B cell (primary cell): Measurements from ENCODE around the gene EHD4. TPM values are rescaled to one million over a fixed set of nuclear protein-coding genes. Genes with fewer than 3 reads are reported as not detected.

ENCODE experiments used
- ATAC-seq: fragments of 200-7000 bp; cut with Tn5 transposase; one replicate; pipeline ENCODE4 v1.10.0; 2021; ENCODE audit warnings: low read depth, mild to moderate bottlenecking, moderate number of reproducible peaks, moderate library complexity
- CTCF ChIA-PET: fragments of 350-600 bp; sonication (Branson Sonifier 250); formaldehyde crosslinking; loops from one replicate; lab custom pipeline; 2021; ENCODE audit warnings: antibody characterized with exemption, inconsistent platforms; lab: Charles Lee
- POLR2A ChIA-PET: fragments of 350-600 bp; sonication (Branson Sonifier 250); formaldehyde crosslinking; loops from one replicate; lab custom pipeline; 2021; ENCODE audit warnings: antibody characterized with exemption; lab: Charles Lee
- DNase-seq: peaks from one replicate; pipeline ENCODE4 v3.0.0; 2013
- H2AFZ ChIP-seq: 2 replicates; pipeline ENCODE4 v1.6.1; 2012; ENCODE audit warnings: mild to moderate bottlenecking, low read depth, low read length; ENCODE audit not compliant: insufficient read depth, poor library complexity, severe bottlenecking
- H3K27ac ChIP-seq, 2 donors: 1 replicate in 1 of 2; 2 replicates in 1 of 2; pipeline ENCODE4 v1.5.1; 2012 to 2013; ENCODE audit warnings: low read length in 2 of 2, mild to moderate bottlenecking in 2 of 2, moderate library complexity in 1 of 2
- H3K27me3 ChIP-seq, 4 experiments: fragments of 200-600 bp in 1 of 4; sonication (generic) in 1 of 4; replicated peaks in 1 of 4; 1 replicate in 2 of 4; 2 replicates in 2 of 4; pipeline versions ENCODE4 v1.6.1 to v1.7.0; 2013 to 2016; ENCODE audit warnings: low read length in 3 of 4, mild to moderate bottlenecking in 2 of 4, mixed read lengths in 1 of 4, moderate library complexity in 1 of 4; ENCODE audit not compliant: insufficient read depth in 4 of 4, control insufficient read depth in 3 of 4; ENCODE audit errors: control extremely low read depth in 1 of 4
- H3K36me3 ChIP-seq, 2 experiments: replicated peaks in 1 of 2; 1 replicate in 1 of 2; 2 replicates in 1 of 2; pipeline versions ENCODE4 v1.6.1 to v1.7.1; 2013; ENCODE audit warnings: low read length in 1 of 2; ENCODE audit not compliant: insufficient read depth in 2 of 2, control insufficient read depth in 1 of 2; ENCODE audit errors: control extremely low read depth in 1 of 2, extremely low read depth in 1 of 2
- H3K4me1 ChIP-seq, 2 donors: fragments of 200-600 bp in 1 of 2; sonication (generic) in 1 of 2; 1 replicate in 1 of 2; 2 replicates in 1 of 2; pipeline versions ENCODE4 v1.5.1 to v1.6.1; 2013 to 2017; ENCODE audit warnings: low read length in 2 of 2; ENCODE audit not compliant: control insufficient read depth in 2 of 2, insufficient read depth in 2 of 2
- H3K4me2 ChIP-seq: replicated peaks from 2 replicates; pipeline ENCODE3; 2012; ENCODE audit warnings: mild to moderate bottlenecking, low read depth, low read length; ENCODE audit not compliant: poor library complexity, severe bottlenecking
- H3K4me3 ChIP-seq, 5 experiments: fragments of 200-600 bp in 1 of 5; sonication (generic) in 1 of 5; 1 replicate in 3 of 5; 2 replicates in 2 of 5; pipeline versions ENCODE4 v1.5.1 to v1.7.0; 2011 to 2016; ENCODE audit warnings: low read length in 4 of 5, mild to moderate bottlenecking in 4 of 5, low read depth in 2 of 5, control low read depth in 1 of 5, moderate library complexity in 1 of 5; ENCODE audit not compliant: insufficient read depth in 1 of 5; ENCODE audit errors: control extremely low read depth in 1 of 5, extremely low read depth in 1 of 5
- H3K79me2 ChIP-seq: fragments of 200-600 bp; sonication (generic); one replicate; pipeline ENCODE4 v1.6.0; 2016; ENCODE audit warnings: low read length; ENCODE audit not compliant: control insufficient read depth, insufficient read depth
- H3K9ac ChIP-seq: fragments of 200-600 bp; sonication (generic); 2 replicates; pipeline ENCODE4 v1.6.1; 2017; ENCODE audit warnings: mild to moderate bottlenecking, low read length, moderate library complexity
- H3K9me3 ChIP-seq, 3 donors: one replicate each; pipeline versions ENCODE4 v1.6.1 to v1.7.1; 2013; ENCODE audit warnings: low read length in 2 of 3; ENCODE audit not compliant: control insufficient read depth in 2 of 3, insufficient read depth in 1 of 3; ENCODE audit errors: control extremely low read depth in 1 of 3
- H4K20me1 ChIP-seq: 2 replicates; pipeline ENCODE4 v1.6.0; 2012; ENCODE audit warnings: mild to moderate bottlenecking, low read length; ENCODE audit not compliant: insufficient read depth, control insufficient read depth, poor library complexity, severe bottlenecking
- H3K27ac Mint-ChIP-seq: one replicate; pipeline ENCODE4 v1.8.0; 2021; ENCODE audit warnings: mixed read lengths
- H3K27me3 Mint-ChIP-seq: one replicate; pipeline ENCODE4 v1.8.0; 2021; ENCODE audit warnings: mixed read lengths
- H3K4me1 Mint-ChIP-seq: one replicate; pipeline ENCODE4 v1.8.0; 2021; ENCODE audit warnings: mixed read lengths
- H3K4me3 Mint-ChIP-seq: one replicate; pipeline ENCODE4 v1.8.0; 2021; ENCODE audit warnings: mixed read lengths
- H3K9me3 Mint-ChIP-seq: one replicate; pipeline ENCODE4 v1.8.0; 2022; ENCODE audit warnings: mixed read lengths; ENCODE audit not compliant: insufficient read depth
- EZH2 ChIP-seq: IDR thresholded peaks from 2 replicates; pipeline ENCODE4 v1.6.1; 2012; ENCODE audit warnings: borderline replicate concordance, low read depth, mild to moderate bottlenecking, moderate library complexity, low read length; ENCODE audit not compliant: insufficient read depth, poor library complexity, severe bottlenecking
- WGBS: methylation state at CpG from one replicate; pipeline ENCODE4 v1.1.5; 2013; ENCODE audit warnings: missing lambda C conversion rate; ENCODE audit not compliant: insufficient coverage; 5-methylcytosine and 5-hydroxymethylcytosine counted together
- intact Hi-C: fragments of 100-400 bp; cut with micrococcal nuclease; formaldehyde crosslinking; loops from one replicate; pipeline ENCODE4 v1.10.0; 2022
- polyA plus RNA-seq: library from polyadenylated mRNA; depleted of rRNA; stranded (reverse); fragments of >200 nt; gene quantifications from 2 replicates; pipeline ENCODE4 v1.2.3, GENCODE V29; 2012
- total RNA-seq, 2 donors: library from RNA; stranded (reverse); fragments of 120-200 nt in 1 of 2; gene quantifications; 1 replicate in 1 of 2; 2 replicates in 1 of 2; pipeline versions ENCODE4 v1.2.3 to v1.2.4, GENCODE V29; 2013 to 2022
- TF ChIP-seq, protein P1 (sequence below): fragments of 200-600 bp; IDR thresholded peaks from one replicate; pipeline ENCODE4 v1.8.0; 2022; ENCODE audit warnings: antibody characterized with exemption, mild to moderate bottlenecking

Gene EHD4
- total and polyA plus RNA-seq, 2 donors (not counting 1 experiment from before 2014, with no cell fraction given), result 3.1 to 12.7 TPM

GRCh38 chr15:41904541-41905005 is 67.8 kb downstream of the EHD4 start:
- CTCF ChIA-PET, result interaction anchor here (0.5 to 11.2 kb wide), 54 partner anchors 9 to 439 kb away, joined by 3 to 257 read pairs (median 4); partner anchors contain the start of genes EHD4, JMJD7, MAPKBP1 and SPTBN5
- Mint-ChIP-seq H3K27ac (peak overlapping the region; percentile 41), H3K9me3 (no peaks in the 10 kb centered on the region), H3K4me3 (no peak overlapping the region), H3K4me1 (peaks cover 6% of the 10 kb centered on the region), H3K27me3 (no peaks in the 10 kb centered on the region)
- Histone ChIP-seq H3K36me3 (peaks cover 15 to 42% of the 10 kb centered on the region in 2 experiments), H3K27ac (no peak overlapping the region), H3K4me1 (peaks cover 0 to 4% of the 10 kb centered on the region in 2 donors), H4K20me1 (no peaks in the 10 kb centered on the region), H3K4me3 (no peak overlapping the region), H2AFZ (no peak overlapping the region), H3K9me3 (peaks cover 0 to 12% (median 10%) of the 10 kb centered on the region in 3 donors), H3K9ac (no peak overlapping the region), H3K27me3 (no peaks in the 10 kb centered on the region), H3K4me2 (no peak overlapping the region), H3K79me2 (peaks cover 4% of the 10 kb centered on the region)
- DNase-seq (peak; percentile 82), ATAC-seq (peak; percentile 92)
- intact Hi-C loops, result loop anchor here (1.0 to 5.0 kb wide), 6 partner anchors 10 to 302 kb away; partner anchors contain the start of genes JMJD7, MAPKBP1 and SPTBN5
- WGBS, result 33% methylated on average over 6 of the region's 6 CpGs
- TF ChIP-seq, protein P1, sequence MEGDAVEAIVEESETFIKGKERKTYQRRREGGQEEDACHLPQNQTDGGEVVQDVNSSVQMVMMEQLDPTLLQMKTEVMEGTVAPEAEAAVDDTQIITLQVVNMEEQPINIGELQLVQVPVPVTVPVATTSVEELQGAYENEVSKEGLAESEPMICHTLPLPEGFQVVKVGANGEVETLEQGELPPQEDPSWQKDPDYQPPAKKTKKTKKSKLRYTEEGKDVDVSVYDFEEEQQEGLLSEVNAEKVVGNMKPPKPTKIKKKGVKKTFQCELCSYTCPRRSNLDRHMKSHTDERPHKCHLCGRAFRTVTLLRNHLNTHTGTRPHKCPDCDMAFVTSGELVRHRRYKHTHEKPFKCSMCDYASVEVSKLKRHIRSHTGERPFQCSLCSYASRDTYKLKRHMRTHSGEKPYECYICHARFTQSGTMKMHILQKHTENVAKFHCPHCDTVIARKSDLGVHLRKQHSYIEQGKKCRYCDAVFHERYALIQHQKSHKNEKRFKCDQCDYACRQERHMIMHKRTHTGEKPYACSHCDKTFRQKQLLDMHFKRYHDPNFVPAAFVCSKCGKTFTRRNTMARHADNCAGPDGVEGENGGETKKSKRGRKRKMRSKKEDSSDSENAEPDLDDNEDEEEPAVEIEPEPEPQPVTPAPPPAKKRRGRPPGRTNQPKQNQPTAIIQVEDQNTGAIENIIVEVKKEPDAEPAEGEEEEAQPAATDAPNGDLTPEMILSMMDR, result peak; percentile 89
- no peak for TF ChIP-seq EZH2
- POLR2A ChIA-PET, result interaction anchor here (0.6 to 1.4 kb wide), 3 partner anchors 10 to 68 kb away, joined by 3 to 7 read pairs (median 3); partner anchors contain the start of gene EHD4

- H3K27ac Mint-ChIP-seq, result no peak overlapping the region
- no peak overlapping the region for H3K4me2 ChIP-seq
- H3K79me2 ChIP-seq, result peaks cover 4% of the 10 kb centered on the region
- H3K9me3 ChIP-seq, result peaks cover 0 to 12% (median 10%) of the 10 kb centered on the region in 3 donors
- H4K20me1 ChIP-seq, result no peaks in the 10 kb centered on the region
- peaks cover 0 to 4% of the 10 kb centered on the region in 2 donors for H3K4me1 ChIP-seq
- no peaks in the 10 kb centered on the region for H3K27me3 Mint-ChIP-seq
- H3K9ac ChIP-seq, result no peak overlapping the region
- H3K27ac ChIP-seq, result no peak overlapping the region
- TF ChIP-seq, protein P1, result no peak
- no peak for TF ChIP-seq EZH2
- peaks cover 16 to 34% of the 10 kb centered on the region in 2 experiments for H3K36me3 ChIP-seq
- ChIA-PET CTCF (interaction anchor here (0.8 to 11.2 kb wide), 18 partner anchors 10 to 300 kb away, joined by 3 to 257 read pairs (median 6); partner anchors contain the start of genes MAPKBP1 and SPTBN5), POLR2A (no interaction called here)
- no peak overlapping the region for H3K4me3 ChIP-seq
- H2AFZ ChIP-seq, result no peak overlapping the region
- no peak overlapping the region for H3K4me3 Mint-ChIP-seq
- DNase-seq, result no peak
- intact Hi-C loops, result loop anchor here (1.0 to 5.0 kb wide), 6 partner anchors 9 to 301 kb away; partner anchors contain the start of genes JMJD7, MAPKBP1 and SPTBN5
- no peaks in the 10 kb centered on the region for H3K9me3 Mint-ChIP-seq
- ATAC-seq, result no peak
- WGBS, result 91% methylated on average over 13 of the region's 13 CpGs
- H3K27me3 ChIP-seq, result no peaks in the 10 kb centered on the region
- H3K4me1 Mint-ChIP-seq, result peaks cover 6% of the 10 kb centered on the region
Measured at GRCh38 chr15:41903782-41904181, 68.6 kb downstream of the EHD4 start.
